Neural cell (in vitro differentiated cells): Measurements from ENCODE around the gene FAM193A. TPM values are rescaled to one million over a fixed set of nuclear protein-coding genes. Genes with fewer than 3 reads are reported as not detected.

Experiments
- H2AFZ ChIP-seq: fragments of 200-600, 300-800 bp; sonication (generic), shearing (Covaris generic); 2 replicates; pipeline ENCODE4 v1.6.0; 2014; ENCODE audit warnings: low read depth, mild to moderate bottlenecking, antibody characterized with exemption, low read length, moderate library complexity
- H3F3A ChIP-seq: fragments of 200-600 bp; shearing (Covaris generic); 2 replicates; pipeline ENCODE4 v1.6.1; 2016; ENCODE audit warnings: mild to moderate bottlenecking, moderate library complexity, mixed read lengths, antibody characterized with exemption, low read length; ENCODE audit not compliant: insufficient read depth, poor library complexity, severe bottlenecking
- H3K27ac ChIP-seq: fragments of 200-600, 300-800 bp; sonication (generic), shearing (Covaris generic); 2 replicates; pipeline ENCODE4 v1.5.1; 2014; ENCODE audit warnings: mild to moderate bottlenecking, low read length, moderate library complexity
- H3K27me3 ChIP-seq: fragments of 300-800, 200-600 bp; sonication (generic), shearing (Covaris generic); 2 replicates; pipeline ENCODE4 v1.6.0; 2014; ENCODE audit warnings: mild to moderate bottlenecking, low read depth, low read length, moderate library complexity; ENCODE audit not compliant: insufficient read depth
- H3K36me3 ChIP-seq: fragments of 300-800, 200-600 bp; sonication (generic), shearing (Covaris generic); 2 replicates; pipeline ENCODE4 v1.5.1; 2014; ENCODE audit warnings: mild to moderate bottlenecking, antibody characterized with exemption, low read length, moderate library complexity; ENCODE audit not compliant: insufficient read depth
- H3K4me2 ChIP-seq: fragments of 300-800, 200-600 bp; sonication (generic), shearing (Covaris generic); 2 replicates; pipeline ENCODE4 v1.6.0; 2014; ENCODE audit warnings: mild to moderate bottlenecking, low read length
- H3K4me3 ChIP-seq: fragments of 300-800, 200-600 bp; sonication (generic), shearing (Covaris generic); 2 replicates; pipeline ENCODE4 v1.5.1; 2014; ENCODE audit warnings: mild to moderate bottlenecking, low read length, moderate library complexity
- H3K79me2 ChIP-seq: fragments of 200-600 bp; shearing (Covaris generic); replicated peaks from 2 replicates; pipeline ENCODE4 v1.6.0; 2014; ENCODE audit warnings: mild to moderate bottlenecking, low read length, moderate library complexity; ENCODE audit not compliant: insufficient read depth
- H3K9ac ChIP-seq: fragments of 300-800, 200-600 bp; sonication (generic), shearing (Covaris generic); 2 replicates; pipeline ENCODE4 v1.6.1; 2016; ENCODE audit warnings: mild to moderate bottlenecking, low read length, mixed read lengths
- H3K9me2 ChIP-seq: fragments of 200-600 bp; shearing (Covaris generic); 2 replicates; pipeline ENCODE4 v1.6.1; 2016; ENCODE audit warnings: mild to moderate bottlenecking, low read length, mixed read lengths; ENCODE audit not compliant: insufficient read depth
- H3K9me3 ChIP-seq: fragments of 200-600, 300-800 bp; sonication (generic), shearing (Covaris generic); 2 replicates; pipeline ENCODE4 v1.6.1; 2016; ENCODE audit warnings: mild to moderate bottlenecking, mixed run types, low read length, moderate library complexity, mixed read lengths
- H4K20me1 ChIP-seq: fragments of 200-600 bp; shearing (Covaris generic); 2 replicates; pipeline ENCODE4 v1.6.1; 2016; ENCODE audit warnings: mild to moderate bottlenecking, mixed run types; ENCODE audit not compliant: insufficient read depth
- EP300 ChIP-seq: fragments of 450-650 bp; conservative IDR thresholded peaks from 2 replicates; pipeline ENCODE4 v1.6.1; 2014; ENCODE audit warnings: antibody characterized with exemption, mild to moderate bottlenecking, moderate library complexity; ENCODE audit not compliant: poor library complexity, severe bottlenecking
- EZH2 ChIP-seq: fragments of 200-600, 300-800 bp; shearing (Covaris generic), sonication (generic); IDR thresholded peaks from 2 replicates; pipeline ENCODE4 v1.6.1; 2014; ENCODE audit warnings: antibody characterized with exemption, low read length, borderline replicate concordance, mild to moderate bottlenecking; ENCODE audit not compliant: insufficient read depth, poor library complexity, severe bottlenecking
- MXI1 ChIP-seq: fragments of 450-650 bp; conservative IDR thresholded peaks from 2 replicates; pipeline ENCODE4 v1.6.1; 2014; ENCODE audit warnings: antibody characterized with exemption, mild to moderate bottlenecking; ENCODE audit not compliant: poor library complexity, severe bottlenecking
- POLR2AphosphoS5 ChIP-seq: IDR thresholded peaks from 2 replicates; pipeline ENCODE4 v1.6.1; 2012
- RAD21 ChIP-seq: fragments of 450-650 bp; conservative IDR thresholded peaks from 2 replicates; pipeline ENCODE4 v1.6.1; 2014; ENCODE audit warnings: antibody characterized with exemption, mild to moderate bottlenecking, moderate library complexity
- REST ChIP-seq: IDR thresholded peaks from 2 replicates; pipeline ENCODE4 v1.6.1; 2012; ENCODE audit warnings: borderline replicate concordance
- SMC3 ChIP-seq: fragments of 450-650 bp; conservative IDR thresholded peaks from 2 replicates; pipeline ENCODE4 v1.6.1; 2014; ENCODE audit warnings: antibody characterized with exemption, mild to moderate bottlenecking, moderate library complexity; ENCODE audit not compliant: poor library complexity
- TAF1 ChIP-seq: IDR thresholded peaks from 2 replicates; pipeline ENCODE4 v1.6.1; 2012; ENCODE audit warnings: low read depth
- polyA plus RNA-seq: library from polyadenylated mRNA; depleted of rRNA; stranded (reverse); fragments of >200 nt; gene quantifications from 2 replicates; pipeline ENCODE4 v1.2.3, GENCODE V29; 2014
- TF ChIP-seq, protein P1 (sequence below): fragments of 450-650 bp; IDR thresholded peaks from 2 replicates; pipeline ENCODE4 v1.5.1; 2014; ENCODE audit warnings: antibody characterized with exemption, mild to moderate bottlenecking, moderate library complexity; ENCODE audit not compliant: poor library complexity, severe bottlenecking

FAM193A gene
- polyA plus RNA-seq, 1 donor from 2014 or later, result 11.6 TPM

DNA sequence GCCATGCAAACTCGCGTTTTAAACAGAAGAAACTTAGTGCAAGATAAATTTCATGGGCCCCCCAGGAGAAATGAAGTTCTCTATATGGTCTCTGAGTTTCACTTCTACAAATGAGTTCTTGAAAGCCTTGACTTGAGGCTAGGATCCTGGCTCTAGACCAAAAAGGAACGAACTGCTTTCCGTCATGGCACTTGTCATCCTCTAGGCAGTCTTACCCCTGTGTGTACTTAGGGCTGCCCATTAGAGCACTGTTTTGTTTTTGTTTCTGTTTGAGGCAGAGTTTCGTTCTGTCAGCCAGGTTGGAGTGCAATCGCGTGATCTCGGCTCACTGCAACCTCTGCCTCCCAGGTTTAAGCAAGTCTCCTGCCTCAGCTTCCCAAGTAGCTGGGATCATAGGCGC, 38.5 kb upstream of the FAM193A start:
- Histone ChIP-seq H3K4me3 (no peak overlapping the region), H3K4me2 (no peak overlapping the region), H3K9me3 (no peaks in the 10 kb centered on the region), H3F3A (no peaks in the 10 kb centered on the region), H3K27ac (no peak overlapping the region), H3K9me2 (no peaks in the 10 kb centered on the region), H3K36me3 (peaks cover 9% of the 10 kb centered on the region), H3K79me2 (no peaks in the 10 kb centered on the region), H3K9ac (no peak overlapping the region), H3K27me3 (no peaks in the 10 kb centered on the region), H2AFZ (no peak overlapping the region), H4K20me1 (no peaks in the 10 kb centered on the region)
- TF ChIP-seq EZH2 (no peak), POLR2AphosphoS5 (no peak), MXI1 (no peak), REST (no peak), RAD21 (no peak), TAF1 (no peak)
- TF ChIP-seq, protein P1, sequence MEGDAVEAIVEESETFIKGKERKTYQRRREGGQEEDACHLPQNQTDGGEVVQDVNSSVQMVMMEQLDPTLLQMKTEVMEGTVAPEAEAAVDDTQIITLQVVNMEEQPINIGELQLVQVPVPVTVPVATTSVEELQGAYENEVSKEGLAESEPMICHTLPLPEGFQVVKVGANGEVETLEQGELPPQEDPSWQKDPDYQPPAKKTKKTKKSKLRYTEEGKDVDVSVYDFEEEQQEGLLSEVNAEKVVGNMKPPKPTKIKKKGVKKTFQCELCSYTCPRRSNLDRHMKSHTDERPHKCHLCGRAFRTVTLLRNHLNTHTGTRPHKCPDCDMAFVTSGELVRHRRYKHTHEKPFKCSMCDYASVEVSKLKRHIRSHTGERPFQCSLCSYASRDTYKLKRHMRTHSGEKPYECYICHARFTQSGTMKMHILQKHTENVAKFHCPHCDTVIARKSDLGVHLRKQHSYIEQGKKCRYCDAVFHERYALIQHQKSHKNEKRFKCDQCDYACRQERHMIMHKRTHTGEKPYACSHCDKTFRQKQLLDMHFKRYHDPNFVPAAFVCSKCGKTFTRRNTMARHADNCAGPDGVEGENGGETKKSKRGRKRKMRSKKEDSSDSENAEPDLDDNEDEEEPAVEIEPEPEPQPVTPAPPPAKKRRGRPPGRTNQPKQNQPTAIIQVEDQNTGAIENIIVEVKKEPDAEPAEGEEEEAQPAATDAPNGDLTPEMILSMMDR, result no peak

DNA sequence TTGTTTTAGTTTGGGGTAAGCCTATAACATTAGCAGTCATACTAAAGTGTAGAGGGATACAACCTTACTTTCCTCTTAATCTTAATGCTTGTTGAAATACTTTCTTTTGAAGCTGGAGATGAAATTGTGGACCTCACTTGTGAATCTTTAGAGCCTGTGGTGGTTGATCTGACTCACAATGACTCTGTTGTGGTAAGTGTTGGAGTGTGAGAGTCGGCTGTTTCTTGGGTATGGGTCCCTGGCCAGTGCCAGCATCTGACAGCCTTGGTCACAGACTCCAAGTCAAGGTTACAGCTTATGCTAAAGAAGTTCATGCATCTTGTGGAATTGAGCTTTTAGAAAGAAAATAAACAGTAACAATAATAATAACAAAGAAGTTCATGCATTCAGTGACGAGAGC, 35.9 kb upstream of the FAM193A start:
- Histone ChIP-seq H3K4me3 (no peak overlapping the region), H3F3A (no peaks in the 10 kb centered on the region), H3K9ac (no peak overlapping the region), H3K4me2 (no peak overlapping the region), H3K27me3 (no peaks in the 10 kb centered on the region), H3K9me2 (no peaks in the 10 kb centered on the region), H3K36me3 (peaks cover 9% of the 10 kb centered on the region), H3K27ac (no peak overlapping the region), H3K79me2 (no peaks in the 10 kb centered on the region), H2AFZ (no peak overlapping the region), H4K20me1 (no peaks in the 10 kb centered on the region), H3K9me3 (no peaks in the 10 kb centered on the region)
- TF ChIP-seq REST (no peak), RAD21 (no peak), SMC3 (no peak), EZH2 (no peak), POLR2AphosphoS5 (no peak), EP300 (no peak), TAF1 (no peak), MXI1 (no peak)
- TF ChIP-seq, protein P1, result no peak
